ENCODE results near the gene PPP1R9B.

DNA sequence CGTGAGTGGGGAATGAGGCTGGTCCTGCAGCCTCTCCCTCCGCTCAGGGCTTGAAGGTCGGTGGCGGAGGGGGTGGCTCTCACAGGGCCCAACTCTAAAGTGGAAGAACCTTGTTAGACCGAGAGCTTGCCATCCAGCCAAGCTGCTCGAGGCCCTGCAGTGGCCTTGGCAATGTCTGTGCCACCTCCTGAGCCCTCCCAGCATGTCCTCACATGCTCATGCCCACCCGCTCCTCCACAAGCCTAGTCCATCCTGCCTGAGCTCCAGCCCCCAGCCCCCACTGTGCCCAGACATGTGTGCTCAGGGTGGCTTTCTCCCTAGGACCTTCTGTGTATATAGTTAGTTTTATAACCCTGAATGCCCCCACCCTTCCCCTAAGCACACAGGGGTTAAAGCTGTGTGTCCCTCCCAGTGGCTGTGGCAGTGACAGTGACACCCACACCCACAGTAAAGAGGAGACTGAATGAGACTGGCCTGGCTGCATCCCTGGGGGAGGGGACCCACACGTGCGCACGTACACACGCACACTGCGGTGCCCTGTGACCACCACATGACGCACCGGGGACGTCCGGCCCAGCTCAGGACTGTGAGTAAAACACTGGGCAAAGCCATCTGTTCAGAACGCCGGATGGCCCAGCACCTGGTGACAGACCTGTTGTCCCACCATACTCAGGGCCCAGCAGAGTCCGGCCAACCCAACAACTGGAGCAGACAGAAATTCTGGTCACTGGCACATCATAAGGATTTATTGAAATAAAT lies 39.7 kb downstream of the PPP1R9B start:
- no peak for TF ChIP-seq EZH2 (IDR thresholded peaks at IDR 0.05; ENCODE audit: borderline replicate concordance, low read length)
- TF ChIP-seq, protein P1, sequence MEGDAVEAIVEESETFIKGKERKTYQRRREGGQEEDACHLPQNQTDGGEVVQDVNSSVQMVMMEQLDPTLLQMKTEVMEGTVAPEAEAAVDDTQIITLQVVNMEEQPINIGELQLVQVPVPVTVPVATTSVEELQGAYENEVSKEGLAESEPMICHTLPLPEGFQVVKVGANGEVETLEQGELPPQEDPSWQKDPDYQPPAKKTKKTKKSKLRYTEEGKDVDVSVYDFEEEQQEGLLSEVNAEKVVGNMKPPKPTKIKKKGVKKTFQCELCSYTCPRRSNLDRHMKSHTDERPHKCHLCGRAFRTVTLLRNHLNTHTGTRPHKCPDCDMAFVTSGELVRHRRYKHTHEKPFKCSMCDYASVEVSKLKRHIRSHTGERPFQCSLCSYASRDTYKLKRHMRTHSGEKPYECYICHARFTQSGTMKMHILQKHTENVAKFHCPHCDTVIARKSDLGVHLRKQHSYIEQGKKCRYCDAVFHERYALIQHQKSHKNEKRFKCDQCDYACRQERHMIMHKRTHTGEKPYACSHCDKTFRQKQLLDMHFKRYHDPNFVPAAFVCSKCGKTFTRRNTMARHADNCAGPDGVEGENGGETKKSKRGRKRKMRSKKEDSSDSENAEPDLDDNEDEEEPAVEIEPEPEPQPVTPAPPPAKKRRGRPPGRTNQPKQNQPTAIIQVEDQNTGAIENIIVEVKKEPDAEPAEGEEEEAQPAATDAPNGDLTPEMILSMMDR (IDR thresholded peaks at IDR 0.05; ENCODE audit: low read length): no peak
